GM12891 (cell line): ENCODE measurements around the gene PCNP.

ENCODE experiments used
- POLR2A ChIP-seq: IDR thresholded peaks from 2 replicates; pipeline ENCODE4 v1.6.1; 2011; ENCODE audit warnings: low read depth, low read length, control low read depth
- POLR2AphosphoS5 ChIP-seq: IDR thresholded peaks from 2 replicates; pipeline ENCODE4 v1.6.1; 2011; ENCODE audit warnings: low read depth, low read length, control low read depth
- POU2F2 ChIP-seq: IDR thresholded peaks from 2 replicates; pipeline ENCODE4 v1.6.1; 2011; ENCODE audit warnings: low read depth, mild to moderate bottlenecking, control low read depth, low read length, moderate library complexity
- TAF1 ChIP-seq: IDR thresholded peaks from 2 replicates; pipeline ENCODE4 v1.6.1; 2011; ENCODE audit warnings: low read depth, low read length, control low read depth

- TF ChIP-seq POLR2A (peak; percentile 76; the same call in 1 of the 2 replicates), TAF1 (peak; percentile 93), POLR2AphosphoS5 (peak; percentile 77), POU2F2 (peak; percentile 73; the same call in 1 of the 2 replicates)
These were observed at the start of gene PCNP for GRCh38 chr3:101573449-101574387.
